ENCODE measurements around the gene PRR22. TPM values are rescaled to one million over a fixed set of nuclear protein-coding genes. Genes with fewer than 3 reads are reported as not detected.
"Not testable (repeated sequence)": the region's sequence is repeated elsewhere in the genome, so short reads cannot be mapped to it uniquely, and the experiment has no call there.

PRR22 gene
- total RNA-seq, 1 experiment from 2014 or later, result not detected

GRCh38 chr19:5782322-5782721, 2.2 kb downstream of the PRR22 start:
- no peak overlapping the region for H2AFZ ChIP-seq (ENCODE audit: low read length)
- no peaks in the 10 kb centered on the region for H3K9me3 ChIP-seq (ENCODE audit: low read length)
- H3K9ac ChIP-seq (ENCODE audit: low read length), result no peak overlapping the region
- DNase-seq, result no peak
- H3K9me2 ChIP-seq (replicated peaks; ENCODE audit: insufficient read depth, low read length), result no peaks in the 10 kb centered on the region
- no peak overlapping the region for H3K27ac ChIP-seq (ENCODE audit: low read length)
- no peak overlapping the region for H3K4me3 ChIP-seq (ENCODE audit: low read length)
- H3K4me1 ChIP-seq (ENCODE audit: low read length), result no peaks in the 10 kb centered on the region
- no peak overlapping the region for H3K4me2 ChIP-seq (ENCODE audit: low read depth, low read length, poor library complexity, severe bottlenecking)
- H3K36me3 ChIP-seq (ENCODE audit: insufficient read depth, low read length), result no peaks in the 10 kb centered on the region
- H3K79me2 ChIP-seq (ENCODE audit: low read length), result no peaks in the 10 kb centered on the region
- no peaks in the 10 kb centered on the region for H4K20me1 ChIP-seq (ENCODE audit: insufficient read depth, low read depth, low read length)
- no peaks in the 10 kb centered on the region for H3K27me3 ChIP-seq (ENCODE audit: low read length)

GRCh38 chr19:5780916-5781315, 3.6 kb downstream of the PRR22 start:
- not testable (repeated sequence) for H3K79me2 ChIP-seq (ENCODE audit: low read length); H3K4me1 ChIP-seq (ENCODE audit: low read length); DNase-seq; H2AFZ ChIP-seq (ENCODE audit: low read length); H3K27ac ChIP-seq (ENCODE audit: low read length); H3K36me3 ChIP-seq (ENCODE audit: insufficient read depth, low read length); H3K9ac ChIP-seq (ENCODE audit: low read length); H3K27me3 ChIP-seq (ENCODE audit: low read length); H3K9me2 ChIP-seq (replicated peaks; ENCODE audit: insufficient read depth, low read length); H3K4me2 ChIP-seq (ENCODE audit: low read depth, low read length, poor library complexity, severe bottlenecking); H4K20me1 ChIP-seq (ENCODE audit: insufficient read depth, low read depth, low read length); H3K4me3 ChIP-seq (ENCODE audit: low read length); H3K9me3 ChIP-seq (ENCODE audit: low read length)

DNA sequence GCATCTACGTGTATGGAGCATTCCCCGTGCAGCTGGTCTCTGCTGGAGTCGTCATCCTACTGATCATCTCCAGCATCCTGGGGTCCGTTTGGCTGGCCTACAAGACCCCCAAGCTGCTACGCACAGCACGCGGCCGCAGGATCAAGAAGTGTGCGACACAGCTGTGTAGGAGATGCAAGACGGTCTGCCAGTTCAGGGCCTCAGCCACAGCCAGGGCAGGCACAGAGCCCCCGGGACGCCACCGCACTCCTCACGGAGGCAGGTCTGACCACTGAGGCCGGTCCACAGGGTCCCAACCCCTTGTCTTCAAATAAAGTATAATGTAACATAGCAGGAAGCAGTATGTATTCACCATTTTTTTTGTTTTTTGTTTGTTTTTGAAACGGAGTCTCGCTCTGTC, 6.1 kb downstream of the PRR22 start:
- Histone ChIP-seq H3K27ac (ENCODE audit: low read length) (no peak overlapping the region), H3K4me2 (ENCODE audit: low read depth, low read length, poor library complexity, severe bottlenecking) (no peak overlapping the region), H3K4me1 (ENCODE audit: low read length) (no peaks in the 10 kb centered on the region), H3K9me3 (ENCODE audit: low read length) (no peaks in the 10 kb centered on the region), H3K9me2 (replicated peaks; ENCODE audit: insufficient read depth, low read length) (no peaks in the 10 kb centered on the region), H3K9ac (ENCODE audit: low read length) (no peak overlapping the region), H3K79me2 (ENCODE audit: low read length) (no peaks in the 10 kb centered on the region), H2AFZ (ENCODE audit: low read length) (no peak overlapping the region), H3K36me3 (ENCODE audit: insufficient read depth, low read length) (no peaks in the 10 kb centered on the region), H3K4me3 (ENCODE audit: low read length) (no peak overlapping the region), H4K20me1 (ENCODE audit: insufficient read depth, low read depth, low read length) (no peaks in the 10 kb centered on the region), H3K27me3 (ENCODE audit: low read length) (no peaks in the 10 kb centered on the region)
- no peak for DNase-seq

- no peak overlapping the region for H2AFZ ChIP-seq (ENCODE audit: low read length)
- no peaks in the 10 kb centered on the region for H3K4me1 ChIP-seq (ENCODE audit: low read length)
- H3K9me3 ChIP-seq (ENCODE audit: low read length), result no peaks in the 10 kb centered on the region
- H3K79me2 ChIP-seq (ENCODE audit: low read length), result no peaks in the 10 kb centered on the region
- no peaks in the 10 kb centered on the region for H3K9me2 ChIP-seq (replicated peaks; ENCODE audit: insufficient read depth, low read length)
- H3K27ac ChIP-seq (ENCODE audit: low read length), result no peak overlapping the region
- H3K4me3 ChIP-seq (ENCODE audit: low read length), result no peak overlapping the region
- H3K27me3 ChIP-seq (ENCODE audit: low read length), result no peaks in the 10 kb centered on the region
- H3K9ac ChIP-seq (ENCODE audit: low read length), result no peak overlapping the region
- no peak for DNase-seq
- no peaks in the 10 kb centered on the region for H3K36me3 ChIP-seq (ENCODE audit: insufficient read depth, low read length)
- H3K4me2 ChIP-seq (ENCODE audit: low read depth, low read length, poor library complexity, severe bottlenecking), result no peak overlapping the region
- H4K20me1 ChIP-seq (ENCODE audit: insufficient read depth, low read depth, low read length), result no peaks in the 10 kb centered on the region
Observed at GRCh38 chr19:5775668-5776309, 8.8 kb downstream of the PRR22 start.

DNA sequence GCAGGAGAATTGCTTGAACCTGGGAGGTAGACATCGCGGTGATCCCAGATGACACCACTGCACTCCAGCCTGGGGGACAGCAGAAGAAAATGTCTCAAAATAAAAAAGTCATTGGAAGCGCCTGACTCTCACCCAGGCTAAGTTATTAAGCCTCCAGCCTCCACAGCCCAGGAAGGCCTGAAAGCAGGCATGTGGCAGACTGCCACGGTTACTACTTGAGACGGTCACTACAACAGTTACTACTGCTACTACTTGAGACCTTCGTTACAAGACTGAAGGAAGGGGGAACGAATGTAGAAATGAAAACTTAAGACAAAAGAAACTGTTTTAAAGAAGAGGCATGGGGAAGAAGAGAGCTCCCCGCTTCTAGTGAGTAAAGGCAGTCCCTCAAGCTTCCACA, 9.6 kb downstream of the PRR22 start:
- Histone ChIP-seq H2AFZ (ENCODE audit: low read length) (no peak overlapping the region), H3K79me2 (ENCODE audit: low read length) (no peaks in the 10 kb centered on the region), H3K36me3 (ENCODE audit: insufficient read depth, low read length) (no peaks in the 10 kb centered on the region), H3K4me1 (ENCODE audit: low read length) (no peaks in the 10 kb centered on the region), H3K9me3 (ENCODE audit: low read length) (no peaks in the 10 kb centered on the region), H3K9ac (ENCODE audit: low read length) (no peak overlapping the region), H4K20me1 (ENCODE audit: insufficient read depth, low read depth, low read length) (no peaks in the 10 kb centered on the region), H3K27ac (ENCODE audit: low read length) (no peak overlapping the region), H3K4me3 (ENCODE audit: low read length) (no peak overlapping the region), H3K9me2 (replicated peaks; ENCODE audit: insufficient read depth, low read length) (no peaks in the 10 kb centered on the region), H3K27me3 (ENCODE audit: low read length) (no peaks in the 10 kb centered on the region), H3K4me2 (ENCODE audit: low read depth, low read length, poor library complexity, severe bottlenecking) (no peak overlapping the region)
- no peak for DNase-seq

- no peak for DNase-seq
- no peak overlapping the region for H2AFZ ChIP-seq (ENCODE audit: low read length)
- H3K79me2 ChIP-seq (ENCODE audit: low read length), result no peaks in the 10 kb centered on the region
- H3K4me1 ChIP-seq (ENCODE audit: low read length), result no peaks in the 10 kb centered on the region
- H3K4me3 ChIP-seq (ENCODE audit: low read length), result no peak overlapping the region
- H3K27me3 ChIP-seq (ENCODE audit: low read length), result no peaks in the 10 kb centered on the region
- H3K9ac ChIP-seq (ENCODE audit: low read length), result no peak overlapping the region
- H3K4me2 ChIP-seq (ENCODE audit: low read depth, low read length, poor library complexity, severe bottlenecking), result no peak overlapping the region
- H3K36me3 ChIP-seq (ENCODE audit: insufficient read depth, low read length), result no peaks in the 10 kb centered on the region
- H3K27ac ChIP-seq (ENCODE audit: low read length), result no peak overlapping the region
- H3K9me3 ChIP-seq (ENCODE audit: low read length), result no peaks in the 10 kb centered on the region
- no peaks in the 10 kb centered on the region for H4K20me1 ChIP-seq (ENCODE audit: insufficient read depth, low read depth, low read length)
- no peaks in the 10 kb centered on the region for H3K9me2 ChIP-seq (replicated peaks; ENCODE audit: insufficient read depth, low read length)
Observed at GRCh38 chr19:5773276-5773675, 11.3 kb downstream of the PRR22 start.

GRCh38 chr19:5772416-5772815, 12.1 kb downstream of the PRR22 start:
- Histone ChIP-seq H3K4me2 (ENCODE audit: low read depth, low read length, poor library complexity, severe bottlenecking) (no peak overlapping the region), H3K36me3 (ENCODE audit: insufficient read depth, low read length) (no peaks in the 10 kb centered on the region), H3K9ac (ENCODE audit: low read length) (no peak overlapping the region), H3K9me2 (replicated peaks; ENCODE audit: insufficient read depth, low read length) (no peaks in the 10 kb centered on the region), H2AFZ (ENCODE audit: low read length) (no peak overlapping the region), H3K27ac (ENCODE audit: low read length) (no peak overlapping the region), H3K4me3 (ENCODE audit: low read length) (no peak overlapping the region), H3K27me3 (ENCODE audit: low read length) (no peaks in the 10 kb centered on the region), H3K4me1 (ENCODE audit: low read length) (no peaks in the 10 kb centered on the region), H3K9me3 (ENCODE audit: low read length) (no peaks in the 10 kb centered on the region), H3K79me2 (ENCODE audit: low read length) (no peaks in the 10 kb centered on the region), H4K20me1 (ENCODE audit: insufficient read depth, low read depth, low read length) (no peaks in the 10 kb centered on the region)
- DNase-seq, result no peak

- H3K4me3 ChIP-seq (ENCODE audit: low read length), result no peak overlapping the region
Observed at GRCh38 chr19:5767949-5768348, 16.6 kb downstream of the PRR22 start.

GRCh38 chr19:5765220-5765619, 19.3 kb downstream of the PRR22 start:
- Histone ChIP-seq H3K9me2 (replicated peaks; ENCODE audit: insufficient read depth, low read length) (no peaks in the 10 kb centered on the region; the same call in 1 of the 2 replicates), H2AFZ (ENCODE audit: low read length) (no peak overlapping the region), H3K4me2 (ENCODE audit: low read depth, low read length, poor library complexity, severe bottlenecking) (no peak overlapping the region), H3K79me2 (ENCODE audit: low read length) (no peaks in the 10 kb centered on the region), H3K9ac (ENCODE audit: low read length) (no peak overlapping the region), H3K9me3 (ENCODE audit: low read length) (no peaks in the 10 kb centered on the region), H3K27ac (ENCODE audit: low read length) (no peak overlapping the region), H3K36me3 (ENCODE audit: insufficient read depth, low read length) (no peaks in the 10 kb centered on the region), H4K20me1 (ENCODE audit: insufficient read depth, low read depth, low read length) (no peaks in the 10 kb centered on the region), H3K4me3 (ENCODE audit: low read length) (no peak overlapping the region), H3K4me1 (ENCODE audit: low read length) (no peaks in the 10 kb centered on the region), H3K27me3 (ENCODE audit: low read length) (no peaks in the 10 kb centered on the region)
- DNase-seq, result no peak

More at GRCh38 chr19:5767949-5768348, 16.6 kb downstream of the PRR22 start:
- Histone ChIP-seq H3K27me3 (ENCODE audit: low read length) (no peaks in the 10 kb centered on the region), H3K79me2 (ENCODE audit: low read length) (no peaks in the 10 kb centered on the region), H3K36me3 (ENCODE audit: insufficient read depth, low read length) (no peaks in the 10 kb centered on the region), H3K9ac (ENCODE audit: low read length) (no peak overlapping the region), H3K4me2 (ENCODE audit: low read depth, low read length, poor library complexity, severe bottlenecking) (no peak overlapping the region), H3K9me3 (ENCODE audit: low read length) (no peaks in the 10 kb centered on the region), H3K27ac (ENCODE audit: low read length) (no peak overlapping the region), H2AFZ (ENCODE audit: low read length) (no peak overlapping the region), H4K20me1 (ENCODE audit: insufficient read depth, low read depth, low read length) (no peaks in the 10 kb centered on the region), H3K9me2 (replicated peaks; ENCODE audit: insufficient read depth, low read length) (no peaks in the 10 kb centered on the region), H3K4me1 (ENCODE audit: low read length) (no peaks in the 10 kb centered on the region)
- DNase-seq, result no peak

Data from Karpas-422 (cell line).